Type B pancreatic cell (in vitro differentiated cells): ENCODE data around the gene L3MBTL4. TPM values are rescaled to one million over a fixed set of nuclear protein-coding genes. Genes with fewer than 3 reads are reported as not detected.

Source experiments
- DNase-seq: peaks from one replicate; pipeline ENCODE4 v3.0.0; 2021; ENCODE audit warnings: mixed read lengths; ENCODE audit not compliant: unreplicated experiment; ENCODE audit errors: extremely low spot score
- H3K27ac Mint-ChIP-seq: 2 replicates; pipeline ENCODE4 v1.8.0; 2021; ENCODE audit warnings: mild to moderate bottlenecking, mixed read lengths
- H3K27me3 Mint-ChIP-seq: 2 replicates; pipeline ENCODE4 v1.8.0; 2021; ENCODE audit warnings: mixed read lengths
- H3K36me3 Mint-ChIP-seq: 2 replicates; pipeline ENCODE4 v1.8.0; 2021; ENCODE audit warnings: mixed read lengths
- H3K4me1 Mint-ChIP-seq: one replicate; pipeline ENCODE4 v1.8.0; 2021; ENCODE audit warnings: mixed read lengths; ENCODE audit not compliant: unreplicated experiment
- H3K4me3 Mint-ChIP-seq: 2 replicates; pipeline ENCODE4 v1.8.0; 2021; ENCODE audit warnings: mild to moderate bottlenecking, mixed read lengths
- H3K9me3 Mint-ChIP-seq: 2 replicates; pipeline ENCODE4 v1.8.0; 2021; ENCODE audit warnings: mixed read lengths
- total RNA-seq: library from RNA; stranded (reverse); gene quantifications from 2 replicates; pipeline ENCODE4 v1.2.1, GENCODE V29; 2021; ENCODE audit warnings: low replicate concordance
- TF ChIP-seq, protein P1 (sequence below): fragments of 200-600 bp; sonication (generic); conservative IDR thresholded peaks from 2 replicates; pipeline ENCODE4 v1.5.0; 2021; ENCODE audit warnings: antibody characterized with exemption, mild to moderate bottlenecking

L3MBTL4 gene
- total RNA-seq, 1 donor from 2014 or later: 2.2 TPM

DNA sequence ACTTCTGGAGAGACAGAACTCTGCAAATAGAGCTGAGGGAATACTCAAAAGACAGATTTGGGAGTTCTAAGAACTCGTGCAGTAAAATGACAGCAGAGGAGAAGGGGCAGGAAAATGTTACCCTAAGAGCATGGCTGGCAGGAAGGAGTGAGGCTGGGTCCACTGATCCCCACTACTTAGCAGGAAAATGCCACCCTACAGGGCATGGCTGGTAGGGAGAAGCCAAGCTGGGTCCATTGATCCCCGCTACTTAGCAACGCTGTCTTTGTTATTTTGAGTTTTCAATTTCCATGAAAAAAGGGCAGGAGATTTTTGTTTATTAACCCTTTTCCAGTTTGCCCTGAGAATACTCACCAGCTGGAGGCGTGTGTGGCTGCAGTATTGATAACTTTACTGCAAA lies 419.1 kb downstream of the L3MBTL4 start:
- Mint-ChIP-seq H3K27ac (no peak overlapping the region), H3K9me3 (peaks cover 7% of the 10 kb centered on the region), H3K27me3 (peaks cover 10% of the 10 kb centered on the region), H3K4me3 (no peak overlapping the region), H3K36me3 (no peaks in the 10 kb centered on the region), H3K4me1 (peaks cover 8% of the 10 kb centered on the region)
- no peak for DNase-seq
- TF ChIP-seq, protein P1, sequence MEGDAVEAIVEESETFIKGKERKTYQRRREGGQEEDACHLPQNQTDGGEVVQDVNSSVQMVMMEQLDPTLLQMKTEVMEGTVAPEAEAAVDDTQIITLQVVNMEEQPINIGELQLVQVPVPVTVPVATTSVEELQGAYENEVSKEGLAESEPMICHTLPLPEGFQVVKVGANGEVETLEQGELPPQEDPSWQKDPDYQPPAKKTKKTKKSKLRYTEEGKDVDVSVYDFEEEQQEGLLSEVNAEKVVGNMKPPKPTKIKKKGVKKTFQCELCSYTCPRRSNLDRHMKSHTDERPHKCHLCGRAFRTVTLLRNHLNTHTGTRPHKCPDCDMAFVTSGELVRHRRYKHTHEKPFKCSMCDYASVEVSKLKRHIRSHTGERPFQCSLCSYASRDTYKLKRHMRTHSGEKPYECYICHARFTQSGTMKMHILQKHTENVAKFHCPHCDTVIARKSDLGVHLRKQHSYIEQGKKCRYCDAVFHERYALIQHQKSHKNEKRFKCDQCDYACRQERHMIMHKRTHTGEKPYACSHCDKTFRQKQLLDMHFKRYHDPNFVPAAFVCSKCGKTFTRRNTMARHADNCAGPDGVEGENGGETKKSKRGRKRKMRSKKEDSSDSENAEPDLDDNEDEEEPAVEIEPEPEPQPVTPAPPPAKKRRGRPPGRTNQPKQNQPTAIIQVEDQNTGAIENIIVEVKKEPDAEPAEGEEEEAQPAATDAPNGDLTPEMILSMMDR: no peak

DNA sequence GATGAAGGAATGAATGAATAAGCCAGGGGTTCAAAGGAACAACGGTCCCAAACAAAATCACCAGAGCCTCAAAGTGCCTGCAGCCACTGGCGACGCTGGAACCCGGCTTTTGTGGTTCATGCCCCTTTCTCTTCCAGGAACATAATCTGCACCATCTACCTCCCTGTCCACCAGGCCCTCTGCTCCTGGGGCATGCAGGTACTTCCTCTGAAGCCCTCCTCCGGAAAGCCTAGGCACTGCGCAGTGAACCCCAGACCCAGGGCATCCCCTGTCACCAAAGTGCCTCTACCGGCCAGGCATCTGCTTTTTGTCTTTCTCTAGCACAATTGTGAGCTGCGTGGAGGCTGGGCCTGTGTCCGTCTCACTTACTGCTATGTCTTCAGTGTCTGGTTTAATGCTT lies 420.8 kb downstream of the L3MBTL4 start:
- DNase-seq: peak; percentile 18
- TF ChIP-seq, protein P1: no peak
- no peaks in the 10 kb centered on the region for H3K36me3 Mint-ChIP-seq
- H3K27ac Mint-ChIP-seq: no peak overlapping the region
- H3K4me3 Mint-ChIP-seq: no peak overlapping the region
- peaks cover 10% of the 10 kb centered on the region for H3K27me3 Mint-ChIP-seq
- no peaks in the 10 kb centered on the region for H3K9me3 Mint-ChIP-seq
- H3K4me1 Mint-ChIP-seq: peaks cover 8% of the 10 kb centered on the region

DNA sequence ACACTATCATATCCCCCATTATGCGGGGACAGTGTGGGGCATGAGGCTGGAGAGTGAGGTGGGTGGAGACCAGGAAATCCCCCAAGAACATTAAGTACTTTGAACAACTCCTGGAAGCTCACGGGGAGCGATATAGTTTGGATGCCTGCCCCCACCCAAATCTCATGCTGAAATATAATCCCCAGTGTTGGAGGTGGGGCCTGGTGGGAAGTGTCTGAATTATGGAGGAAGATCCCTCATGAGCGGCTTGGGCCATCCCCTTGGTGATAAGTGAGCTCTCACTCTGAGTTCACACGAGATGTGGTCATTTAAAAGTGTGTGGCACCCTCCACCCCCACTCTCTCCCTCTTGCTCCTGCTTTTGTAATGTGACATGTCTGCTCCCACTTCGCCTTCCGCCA lies 422.3 kb downstream of the L3MBTL4 start:
- TF ChIP-seq, protein P1: no peak
- H3K27ac Mint-ChIP-seq: no peak overlapping the region
- no peaks in the 10 kb centered on the region for H3K36me3 Mint-ChIP-seq
- DNase-seq: peak; percentile 29
- no peak overlapping the region for H3K4me3 Mint-ChIP-seq
- H3K27me3 Mint-ChIP-seq: peaks cover 11% of the 10 kb centered on the region
- no peaks in the 10 kb centered on the region for H3K9me3 Mint-ChIP-seq
- H3K4me1 Mint-ChIP-seq: peaks cover 1% of the 10 kb centered on the region

DNA sequence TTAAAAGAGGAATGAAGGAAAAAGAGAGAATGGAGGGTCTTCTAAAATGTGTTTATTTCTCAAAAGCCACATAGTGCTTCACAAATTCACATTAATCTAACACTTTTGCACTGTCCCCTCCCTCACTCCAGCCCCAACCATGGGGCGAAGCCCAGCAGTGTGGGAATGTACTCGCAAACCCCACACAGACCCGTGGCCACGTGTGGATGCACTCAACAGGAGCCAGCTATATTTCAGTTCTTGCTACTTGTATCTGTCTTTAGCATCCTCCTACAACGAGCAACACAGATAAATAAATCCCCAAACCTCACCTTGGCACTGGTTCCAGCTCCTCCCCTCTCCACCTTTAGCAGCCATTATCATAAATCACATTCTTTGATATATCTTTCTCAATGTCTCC lies 427.5 kb downstream of the L3MBTL4 start:
- H3K27ac Mint-ChIP-seq: no peak overlapping the region
- peaks cover 11% of the 10 kb centered on the region for H3K27me3 Mint-ChIP-seq
- no peak overlapping the region for H3K4me3 Mint-ChIP-seq
- peaks cover 16% of the 10 kb centered on the region for H3K4me1 Mint-ChIP-seq
- H3K9me3 Mint-ChIP-seq: no peaks in the 10 kb centered on the region
- DNase-seq: peak; percentile 49
- TF ChIP-seq, protein P1: no peak
- H3K36me3 Mint-ChIP-seq: no peaks in the 10 kb centered on the region

DNA sequence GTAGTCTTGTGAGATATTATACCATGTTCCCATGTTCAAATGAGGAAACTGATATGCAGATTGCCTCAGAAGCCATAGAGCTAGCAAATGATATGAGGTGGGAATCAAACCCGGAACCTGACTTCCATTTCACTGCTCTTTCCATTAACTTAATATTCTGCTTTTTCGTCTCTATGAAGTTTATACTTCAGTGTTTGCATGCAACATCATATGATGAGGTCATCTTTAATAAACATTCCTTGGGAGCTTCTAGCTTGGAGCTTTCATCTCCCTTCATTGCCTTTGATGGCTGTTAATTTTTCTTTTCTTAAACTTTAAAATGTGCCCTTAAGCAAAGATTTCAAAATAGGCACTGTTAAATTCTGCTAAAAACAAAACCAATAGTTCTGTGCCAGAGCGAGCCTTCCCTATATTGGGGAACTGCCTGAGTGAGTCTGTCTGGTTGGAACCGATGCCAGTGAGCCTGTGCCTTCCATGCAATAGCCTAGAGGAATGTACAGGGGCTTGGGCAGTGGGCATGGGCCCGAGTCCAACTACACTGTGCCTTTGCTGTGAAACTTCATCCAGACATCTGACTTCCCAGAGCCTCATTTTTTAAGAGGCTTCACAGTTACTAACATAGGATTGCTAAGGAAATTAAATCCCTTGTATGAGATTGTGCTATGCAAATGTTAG lies 428.3 kb downstream of the L3MBTL4 start:
- H3K4me1 Mint-ChIP-seq: peaks cover 16% of the 10 kb centered on the region
- H3K9me3 Mint-ChIP-seq: no peaks in the 10 kb centered on the region
- no peak overlapping the region for H3K27ac Mint-ChIP-seq
- H3K27me3 Mint-ChIP-seq: peaks cover 11% of the 10 kb centered on the region
- H3K36me3 Mint-ChIP-seq: no peaks in the 10 kb centered on the region
- H3K4me3 Mint-ChIP-seq: no peak overlapping the region
- DNase-seq: no peak
- TF ChIP-seq, protein P1: no peak

DNA sequence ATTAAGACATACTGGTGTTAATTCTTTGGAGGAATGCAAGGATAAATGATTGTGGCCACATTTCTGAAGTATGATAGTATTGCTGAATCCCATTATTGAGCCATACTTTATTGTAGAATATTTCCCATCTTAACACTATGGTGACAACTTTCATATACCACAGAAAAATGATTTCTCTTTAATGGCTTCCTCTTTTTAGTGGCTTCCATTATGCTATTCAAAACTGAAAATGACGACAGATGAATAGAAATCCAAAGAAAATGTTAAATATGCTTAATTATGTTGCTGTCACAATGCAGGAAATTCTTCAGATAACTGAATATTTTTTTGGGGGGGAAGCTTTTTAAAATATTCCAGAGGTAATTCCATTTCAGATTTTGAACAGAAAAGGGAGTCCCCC lies 430.5 kb downstream of the L3MBTL4 start:
- no peaks in the 10 kb centered on the region for H3K36me3 Mint-ChIP-seq

More for the DNA sequence above, 430.5 kb downstream of the L3MBTL4 start:
- peaks cover 16% of the 10 kb centered on the region for H3K4me1 Mint-ChIP-seq
- DNase-seq: no peak
- TF ChIP-seq, protein P1: no peak
- H3K27ac Mint-ChIP-seq: no peak overlapping the region
- peaks cover 8% of the 10 kb centered on the region for H3K27me3 Mint-ChIP-seq
- H3K9me3 Mint-ChIP-seq: no peaks in the 10 kb centered on the region
- no peak overlapping the region for H3K4me3 Mint-ChIP-seq
